Endometrium (tissue), 2 donors: Measurements from ENCODE around the gene HID1.
"Not testable (repeated sequence)": the region's sequence is repeated elsewhere in the genome, so short reads cannot be mapped to it uniquely, and the experiment has no call there.

Experiments used
- FAIRE-seq: peaks from 2 replicates; lab custom pipeline; 2012; peaks lifted over from hg19 to GRCh38; lab: Jason Lieb, UNC
- donor health status: control.
- donor health status: control.

HID1 gene

DNA sequence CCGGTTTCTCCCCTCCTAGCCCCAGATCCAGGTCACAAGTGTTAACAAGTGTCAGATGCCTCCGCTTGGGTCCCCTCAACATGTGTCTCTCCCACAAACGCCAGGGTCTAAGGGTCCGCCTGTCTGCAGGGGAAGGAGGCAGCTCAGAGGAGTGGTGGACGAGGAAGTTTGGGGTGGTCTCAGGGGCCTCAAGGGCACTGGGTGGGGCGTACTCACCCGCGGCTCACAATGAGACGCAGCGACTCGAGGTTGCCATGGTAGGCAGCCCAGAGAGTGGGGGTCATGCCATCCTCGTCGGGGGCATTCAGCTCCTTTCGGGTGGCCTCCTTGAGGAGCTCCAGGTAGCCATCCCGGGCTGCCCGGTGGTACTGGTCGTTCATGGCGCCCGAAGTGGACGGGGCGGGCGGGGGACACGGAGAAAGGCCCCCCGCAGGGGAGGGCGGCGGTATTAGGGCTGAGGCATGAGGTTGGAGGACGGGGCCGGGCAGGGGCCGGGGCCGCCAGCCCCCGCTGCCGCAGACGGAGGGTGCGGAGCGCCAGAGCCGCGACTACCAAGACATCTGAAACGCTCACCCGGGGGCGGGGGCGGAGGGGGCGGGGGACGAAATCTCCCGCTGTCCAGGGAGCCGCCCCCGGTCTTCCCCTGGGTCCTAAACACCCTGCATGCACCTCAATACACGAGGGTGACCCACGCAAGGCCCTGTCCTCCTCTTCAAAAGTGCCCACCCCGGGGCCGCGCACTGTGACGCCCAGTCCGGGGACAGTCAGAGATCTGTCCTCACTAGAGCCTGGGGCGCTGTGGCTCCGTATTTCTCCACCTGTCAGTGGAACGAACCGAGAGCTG lies 49.6 kb downstream of the HID1 start, which contains the start of gene USH1G:
Gene USH1G (minus strand): TSS at position 562 of the 844 bp plus-strand sequence. CDS start 182 bp downstream, at position 380.
- FAIRE-seq: no peak

DNA sequence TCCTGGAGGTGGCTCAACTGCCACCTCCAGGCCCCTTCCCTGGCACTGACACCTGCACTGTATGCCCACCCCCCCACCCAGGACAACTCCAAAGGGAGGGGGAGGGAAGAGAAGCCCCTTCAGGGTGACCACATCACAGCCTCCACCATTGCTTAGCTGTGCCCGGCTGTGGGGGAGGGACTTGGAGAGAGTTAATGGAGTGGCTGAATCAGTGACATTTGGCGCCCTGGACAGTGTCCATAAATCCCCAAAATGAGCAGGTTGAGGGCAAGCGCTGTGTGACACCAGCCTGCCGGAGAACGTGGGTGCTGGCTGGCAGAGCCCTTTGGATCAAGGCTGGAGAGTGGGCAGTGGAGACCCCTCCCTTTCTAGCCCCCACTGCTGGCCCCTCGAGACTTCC lies 50.4 kb downstream of the HID1 start:
- no peak for FAIRE-seq

DNA sequence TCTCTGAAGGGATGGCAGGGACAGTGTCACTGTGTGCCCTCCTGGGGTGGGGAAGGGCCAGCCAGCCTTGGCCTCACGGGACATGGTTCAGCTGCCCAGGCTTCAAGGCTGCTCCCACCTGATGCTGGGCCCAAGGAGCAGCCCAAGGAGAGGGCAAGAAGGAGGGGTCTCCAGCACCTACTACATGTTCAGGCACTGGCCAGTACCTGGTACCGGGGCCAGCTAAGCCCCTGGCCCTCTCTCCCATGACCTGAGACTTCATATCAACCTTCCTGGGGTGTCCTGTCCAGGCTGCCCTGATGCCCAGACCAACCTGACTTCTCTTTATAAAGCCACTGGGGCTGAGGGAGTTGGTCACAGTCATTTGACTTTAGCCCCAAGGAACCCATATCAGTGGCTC lies 50.8 kb downstream of the HID1 start:
- FAIRE-seq: no peak

DNA sequence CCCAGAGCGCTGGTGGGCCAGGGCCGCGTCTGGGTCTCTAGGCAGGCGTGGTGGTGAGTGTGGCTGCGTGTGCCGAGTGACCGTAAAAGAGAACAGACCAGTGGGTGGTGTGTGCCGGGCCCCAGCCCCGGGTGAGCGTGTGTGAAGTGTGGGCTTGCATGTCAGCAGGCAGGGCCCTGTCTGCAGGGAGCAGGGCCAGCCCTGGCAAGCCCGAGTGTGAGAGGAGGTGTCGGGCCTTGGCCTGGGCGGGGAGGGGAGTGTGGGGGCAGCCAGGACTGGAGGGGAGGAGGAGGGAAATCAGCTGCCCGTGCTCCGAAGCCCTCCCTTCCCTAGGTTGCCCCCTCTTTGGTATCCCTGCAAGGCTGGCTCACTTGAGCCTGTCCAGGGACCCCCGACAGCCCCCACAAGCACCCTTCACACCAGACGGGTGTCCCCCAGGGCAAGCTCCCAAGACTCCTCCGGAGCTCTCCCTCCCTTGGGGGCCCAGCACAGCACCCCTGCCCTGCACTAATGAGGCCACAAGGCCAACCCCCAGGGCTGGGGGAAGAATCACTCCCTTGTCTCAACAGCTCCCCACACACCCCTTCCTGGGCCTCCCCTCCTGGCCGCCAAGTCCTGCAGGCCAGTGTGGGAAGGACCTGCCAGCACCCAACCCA lies 51.4 kb downstream of the HID1 start:
- FAIRE-seq: no peak

DNA sequence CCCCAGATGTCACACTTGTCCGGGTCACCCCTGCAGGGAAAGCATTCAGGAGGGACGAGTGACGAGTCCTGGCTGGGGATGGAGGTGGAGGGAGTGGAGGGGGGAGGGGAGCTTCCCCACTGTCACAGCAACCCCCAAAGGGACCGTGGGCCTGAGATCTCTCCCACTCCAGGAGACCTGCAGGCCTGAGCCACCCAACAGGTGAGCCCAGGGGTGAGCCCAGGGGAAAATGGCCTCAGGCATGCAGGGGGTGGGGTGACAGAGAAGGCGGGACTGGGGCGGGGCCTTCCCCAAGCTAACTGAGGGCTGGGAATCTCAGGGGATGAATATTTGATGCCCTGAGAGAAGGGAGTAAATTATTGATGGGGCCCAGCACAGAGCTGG lies 51.9 kb downstream of the HID1 start:
- no peak for FAIRE-seq

DNA sequence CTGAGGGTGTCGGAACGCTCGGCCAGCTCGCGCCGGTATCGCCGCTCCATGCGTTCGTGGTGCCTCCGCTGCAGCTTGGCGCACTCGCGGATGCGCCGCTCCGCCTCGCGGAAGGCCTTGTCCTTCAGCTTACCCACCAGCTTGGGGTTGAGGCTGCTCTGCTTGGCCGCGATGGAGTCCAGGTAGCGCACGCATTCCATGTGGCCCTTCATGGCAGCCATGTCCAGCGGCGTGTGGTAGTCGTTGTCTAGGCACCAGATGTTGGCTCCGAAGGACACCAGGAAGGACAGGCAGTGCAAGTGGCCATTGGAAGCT lies 52.3 kb downstream of the HID1 start:
- no peak for FAIRE-seq

DNA sequence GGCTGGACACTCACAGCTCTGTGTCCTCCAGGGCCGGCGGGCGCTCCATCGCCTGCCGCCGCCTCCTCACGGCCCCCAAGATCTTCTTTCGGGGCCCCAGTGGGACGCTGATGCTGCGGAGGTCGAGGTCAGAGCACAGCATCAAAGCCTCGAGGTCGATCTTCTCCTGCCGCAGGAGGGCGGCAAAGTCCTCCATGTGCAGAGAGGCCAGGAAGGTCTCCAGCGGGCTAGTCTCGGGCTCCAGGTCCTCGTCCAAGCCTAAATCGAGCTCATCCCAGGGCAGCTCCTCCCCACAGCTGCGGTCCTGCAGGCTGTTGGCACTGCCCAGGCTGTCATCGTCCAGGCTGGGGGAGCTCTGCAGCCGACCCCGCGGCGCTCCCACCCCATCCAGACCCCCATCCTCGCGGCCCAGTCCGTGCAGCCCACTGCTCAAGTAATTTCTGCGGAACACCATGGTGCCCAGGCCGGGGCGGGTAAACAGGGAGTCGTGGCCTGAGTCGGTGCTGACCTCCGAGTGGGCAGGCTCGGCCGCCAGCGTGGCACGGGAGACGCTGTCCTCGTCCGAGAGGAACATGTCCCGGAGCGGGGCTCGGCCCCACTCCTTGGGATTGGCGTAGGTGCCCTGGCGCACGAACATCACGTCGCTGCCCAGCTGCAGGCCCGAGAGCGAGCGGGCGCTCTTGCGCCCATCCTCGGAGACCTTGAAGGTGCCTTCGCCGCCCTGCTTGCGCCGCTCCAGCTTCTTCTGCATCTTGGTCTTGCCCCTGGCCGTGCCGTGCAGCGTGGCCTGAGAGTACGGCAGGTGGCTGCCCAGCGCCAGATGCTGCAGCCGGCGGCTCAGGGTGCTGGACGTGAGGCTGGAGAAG lies 52.9 kb downstream of the HID1 start:
- no peak for FAIRE-seq

DNA sequence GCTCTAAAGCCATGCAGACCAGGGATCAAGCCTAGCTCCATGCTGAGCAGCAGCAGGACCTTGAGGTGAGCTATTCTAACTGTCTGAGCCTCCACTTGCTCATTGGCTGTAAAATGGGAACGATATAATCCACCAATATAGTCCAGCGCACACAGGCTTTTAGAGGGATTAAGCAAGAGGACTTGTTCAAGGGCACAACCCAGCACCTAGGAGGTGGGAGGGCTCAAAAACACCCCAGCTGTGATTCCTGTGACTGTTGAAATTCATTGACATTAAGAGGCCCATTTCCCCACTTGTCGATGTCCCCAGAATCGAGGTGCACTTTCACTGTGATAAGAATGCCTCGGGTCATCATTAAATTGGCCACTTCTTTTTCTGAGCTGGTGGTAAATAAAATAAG lies 53.7 kb downstream of the HID1 start:
- FAIRE-seq: no peak

DNA sequence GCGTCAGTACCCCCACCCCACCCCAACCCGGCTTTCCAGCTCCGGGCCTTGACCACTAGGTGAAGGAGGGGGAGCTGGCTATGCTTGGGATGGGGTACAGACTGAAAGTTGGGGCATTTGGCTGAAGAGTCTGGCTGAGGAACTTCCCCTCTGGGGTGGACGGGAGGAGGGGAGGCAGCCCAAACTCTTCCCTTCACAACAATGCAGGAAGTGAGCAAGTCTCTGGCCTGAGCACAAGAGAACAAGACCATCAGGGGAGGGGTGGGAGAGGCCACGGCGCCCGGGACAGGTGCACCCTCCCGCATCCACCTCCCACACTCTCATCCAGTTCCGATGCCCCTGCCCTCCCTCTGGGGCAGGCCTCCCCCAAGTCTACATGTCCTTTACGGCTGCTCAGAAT lies 55.1 kb downstream of the HID1 start:
- no peak for FAIRE-seq

DNA sequence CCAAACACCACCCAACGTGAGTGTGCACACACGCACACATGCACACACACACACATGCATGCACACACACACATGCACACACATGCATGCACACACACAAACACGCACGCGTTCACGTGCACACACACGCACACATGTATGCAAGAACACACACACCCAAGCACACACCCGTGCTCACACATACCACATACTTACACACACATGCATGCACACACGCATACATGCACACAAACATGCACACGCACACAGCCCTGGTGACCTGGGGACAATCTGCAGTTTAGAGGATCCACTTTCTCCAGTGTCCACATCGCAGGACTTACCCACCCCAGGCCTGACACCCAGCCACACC lies 55.7 kb downstream of the HID1 start:
- FAIRE-seq: no peak

DNA sequence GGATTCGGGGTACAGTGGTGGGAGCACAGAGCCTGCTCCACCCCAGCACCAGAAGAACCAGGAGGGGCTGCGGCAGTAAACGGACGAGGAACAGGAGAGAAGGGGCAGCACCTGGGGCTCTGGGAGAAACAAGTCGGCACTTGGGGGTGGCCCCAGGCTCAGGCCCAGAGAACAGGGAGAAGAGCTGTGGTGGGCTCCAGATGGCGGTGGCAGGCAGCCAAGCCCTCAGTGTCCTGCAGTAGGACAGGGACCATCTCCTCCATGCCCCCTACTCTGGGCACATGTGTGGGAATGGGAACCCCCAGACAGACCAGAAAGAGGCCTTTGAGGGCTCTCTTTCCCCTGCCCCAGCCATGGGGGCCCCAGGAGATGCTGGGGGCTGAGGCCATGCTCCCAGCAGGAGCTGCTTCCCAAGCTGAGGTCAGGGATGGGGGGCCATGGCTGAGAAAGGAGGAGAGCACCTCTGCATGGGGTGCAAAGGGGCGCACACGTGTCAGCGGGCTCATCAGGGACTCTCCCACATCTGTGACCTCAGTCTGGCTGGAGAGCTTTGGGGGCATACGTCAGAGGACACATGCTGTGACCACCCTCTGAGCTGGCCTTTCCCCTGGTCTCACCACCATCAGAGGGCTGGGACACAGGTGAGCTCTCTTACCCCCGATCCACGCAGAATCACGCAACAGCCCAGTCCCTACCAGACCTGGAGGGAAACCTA lies 56.3 kb downstream of the HID1 start:
- no peak for FAIRE-seq

DNA sequence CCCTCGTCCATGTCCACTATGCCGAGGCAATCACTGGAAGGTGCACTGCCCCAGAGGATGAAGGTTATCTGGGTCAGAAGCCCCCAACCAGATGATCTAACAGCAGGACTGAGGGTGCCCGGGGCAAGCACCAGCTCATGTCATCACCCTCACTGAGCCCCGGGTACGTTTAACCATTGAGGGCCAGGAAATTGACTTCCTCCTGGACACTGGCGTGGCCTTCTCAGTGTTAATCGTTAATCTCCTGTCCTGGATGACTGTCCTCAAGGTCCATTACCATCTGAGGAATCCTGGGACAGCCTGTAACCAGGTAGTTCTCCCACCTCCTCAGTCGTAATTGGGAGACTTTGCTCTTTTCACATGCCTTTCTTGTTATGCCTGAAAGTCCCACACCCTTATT lies 61.1 kb downstream of the HID1 start:
- FAIRE-seq: not testable (repeated sequence)

DNA sequence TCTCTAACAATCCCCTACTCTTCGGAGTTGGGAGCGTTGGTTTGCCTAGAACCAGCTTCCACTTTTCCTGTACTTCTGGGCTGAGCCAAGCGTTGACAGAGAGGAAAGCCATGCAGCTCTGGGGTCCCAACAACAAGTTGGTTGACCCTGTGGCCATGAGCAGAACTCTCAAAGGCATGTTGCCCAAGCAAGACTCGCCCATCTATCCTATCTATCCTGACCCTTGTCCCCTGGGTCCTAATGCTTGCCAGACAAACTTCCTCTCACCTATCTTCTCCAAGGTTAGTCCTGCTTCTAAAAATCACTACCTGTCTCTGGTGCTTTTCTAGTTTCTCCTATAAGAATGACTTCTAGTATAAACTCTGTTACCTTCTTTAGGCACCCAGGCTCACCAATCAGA lies 63.5 kb downstream of the HID1 start:
- FAIRE-seq: not testable (repeated sequence)

DNA sequence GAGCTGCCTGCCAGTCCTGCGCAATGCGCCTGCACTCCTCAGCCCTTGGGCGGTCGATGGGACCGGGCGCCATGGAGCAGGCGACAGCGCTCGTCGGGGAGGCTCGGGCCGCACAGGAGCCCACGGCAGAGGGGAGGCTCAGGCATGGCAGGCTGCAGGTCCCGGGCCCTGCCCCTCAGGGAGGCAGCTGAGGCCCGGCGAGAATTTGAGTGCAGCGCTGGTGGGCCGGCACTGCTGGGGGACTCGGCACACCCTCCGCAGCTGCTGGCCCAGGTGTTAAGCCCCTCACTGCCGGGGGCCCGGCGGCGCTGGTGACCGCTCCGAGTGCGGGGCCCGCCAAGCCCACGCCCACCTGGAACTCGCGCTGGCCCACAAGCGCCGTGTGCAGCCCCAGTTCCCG lies 65.5 kb downstream of the HID1 start:
- no peak for FAIRE-seq

DNA sequence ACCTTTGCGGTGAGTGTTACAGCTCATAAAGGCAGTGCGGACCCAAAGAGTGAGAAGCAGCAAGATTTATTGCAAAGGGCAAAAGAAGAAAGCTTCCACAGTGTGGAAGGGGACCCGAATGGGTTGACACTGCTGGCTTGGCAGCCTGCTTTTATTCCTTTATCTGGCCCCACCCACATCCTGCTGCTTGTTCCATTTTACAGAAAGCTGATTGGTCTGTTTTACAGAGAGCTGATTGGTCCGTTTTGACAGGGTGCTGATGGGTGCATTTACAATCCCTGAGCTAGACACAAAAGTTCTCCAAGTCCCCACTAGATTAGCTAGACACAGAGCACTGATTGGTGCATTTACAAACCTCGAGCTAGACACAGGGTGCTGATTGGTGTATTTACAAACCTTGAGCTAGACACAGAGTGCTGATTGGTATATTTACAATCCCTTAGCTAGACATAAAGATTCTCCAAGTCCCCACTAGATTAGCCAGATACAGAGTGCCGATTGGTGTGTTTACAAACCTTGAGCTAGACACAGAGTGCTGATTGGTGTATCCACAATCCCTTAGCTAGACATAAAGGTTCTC lies 66.3 kb downstream of the HID1 start:
- not testable (repeated sequence) for FAIRE-seq

DNA sequence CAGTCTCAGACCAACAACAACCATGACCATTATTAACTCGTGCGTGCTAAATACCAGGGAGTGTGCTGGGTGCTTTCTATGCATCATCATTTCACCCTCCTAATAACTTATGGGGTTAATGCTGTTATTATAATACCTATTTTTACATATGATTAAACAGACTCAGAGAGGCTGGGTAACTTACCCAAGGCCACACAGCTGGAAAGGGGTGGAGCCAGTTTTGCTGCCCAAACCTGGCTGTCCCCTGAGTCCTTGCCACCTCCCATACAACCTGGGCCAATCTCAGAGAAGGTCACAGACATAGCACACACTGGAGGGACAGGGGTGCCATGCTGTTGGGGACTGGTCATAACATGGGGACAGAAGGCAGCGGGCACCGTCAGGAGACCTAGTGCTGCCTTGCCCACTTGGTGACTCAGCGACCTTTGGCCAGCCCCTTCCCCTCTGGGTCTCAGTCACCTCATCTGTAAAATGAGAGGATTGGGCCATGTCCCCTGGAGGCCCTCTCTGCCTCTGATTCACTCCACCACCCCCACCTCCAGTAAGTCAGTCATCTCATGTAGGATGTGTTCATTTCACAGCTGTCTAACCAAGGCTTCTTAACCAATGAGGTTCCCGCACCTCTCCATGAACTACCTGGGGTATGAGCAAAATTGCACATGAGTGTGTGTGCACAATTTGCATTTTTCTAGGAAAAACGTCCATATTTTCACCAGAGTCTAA lies 67.7 kb downstream of the HID1 start:
- FAIRE-seq: no peak

DNA sequence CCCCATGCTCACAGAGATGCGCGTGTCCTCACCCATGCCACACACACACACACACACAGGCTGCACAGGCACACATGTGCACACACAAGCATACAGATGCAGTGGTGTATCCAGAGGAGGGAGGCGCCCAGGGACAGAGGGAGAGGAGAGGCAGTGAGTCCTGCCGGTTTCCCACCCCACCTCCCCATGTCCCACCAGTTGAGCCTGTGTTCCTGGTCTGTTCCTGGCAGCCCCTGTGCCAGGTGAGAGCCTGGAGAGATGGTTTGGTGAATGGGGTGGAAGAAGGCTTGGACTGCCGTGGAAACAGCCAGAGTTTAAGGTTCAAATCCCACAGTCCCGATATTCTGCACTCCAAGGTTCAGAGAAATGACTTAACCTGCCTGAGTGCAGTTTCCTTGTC lies 68.9 kb downstream of the HID1 start:
- no peak for FAIRE-seq

DNA sequence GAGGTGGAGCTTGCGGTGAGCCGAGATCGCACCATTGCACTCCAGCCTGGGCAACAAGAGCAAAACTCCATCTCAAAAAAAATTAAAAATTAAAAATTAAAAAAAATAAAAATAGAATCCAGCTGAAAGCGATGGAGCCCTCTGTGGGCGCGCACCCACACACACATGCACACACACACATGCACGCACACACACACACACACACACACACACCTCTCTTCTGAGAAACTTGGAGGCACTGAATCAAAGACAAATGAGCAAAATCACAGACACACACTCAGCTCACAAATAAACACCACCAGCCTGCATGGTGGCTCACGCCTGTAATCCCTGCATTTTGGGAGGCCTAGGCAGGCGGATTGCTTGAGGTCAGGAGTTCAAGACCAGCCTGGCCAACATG lies 69.5 kb downstream of the HID1 start:
- FAIRE-seq: no peak

DNA sequence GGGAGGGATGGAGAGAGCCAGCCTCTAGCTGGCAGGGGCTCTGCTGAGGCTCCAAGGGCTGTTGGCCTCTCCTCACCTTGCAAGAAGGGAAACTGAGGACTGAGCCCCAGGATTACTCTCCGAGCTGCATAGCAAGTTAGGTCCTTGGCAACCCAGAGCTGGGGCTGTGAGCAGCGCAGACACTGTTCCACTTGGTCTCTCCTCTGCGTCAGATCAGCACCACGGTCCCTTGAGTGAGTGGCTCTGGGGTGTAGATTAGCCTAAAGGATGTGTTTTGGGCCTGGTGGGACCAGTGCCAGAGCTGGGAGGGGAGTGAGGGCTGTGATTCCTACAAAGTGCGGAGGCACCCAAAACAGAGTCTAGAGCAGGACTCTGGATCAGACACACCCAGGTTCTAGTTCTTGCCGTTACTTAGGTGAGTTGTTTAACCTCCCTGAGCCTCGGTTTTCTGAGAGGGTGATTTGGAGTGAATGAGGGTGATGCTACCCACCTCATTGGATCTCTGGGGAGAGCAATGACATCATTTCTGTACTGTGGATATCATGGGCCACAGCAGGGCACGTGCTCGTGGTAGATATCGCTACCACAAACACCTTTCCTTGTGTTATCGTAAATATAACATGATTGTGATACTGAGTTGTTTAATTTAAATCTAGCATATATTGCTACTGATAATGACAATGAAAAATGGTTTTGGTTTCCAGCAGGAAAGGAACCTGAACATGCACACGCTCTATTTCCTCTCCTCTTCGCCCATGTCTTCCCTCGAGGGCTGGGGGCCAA lies 71.0 kb downstream of the HID1 start:
- FAIRE-seq: no peak
